IMR-90 (cell line): Measurements from ENCODE around the gene PPFIA1. TPM values are rescaled to one million over a fixed set of nuclear protein-coding genes. Genes with fewer than 3 reads are reported as not detected.

Source experiments
- ATAC-seq: fragments of 200-7000 bp; cut with Tn5 transposase; 2 replicates; pipeline ENCODE4 v1.9.1; 2020; ENCODE audit warnings: low read depth, mild to moderate bottlenecking, moderate library complexity
- BruUV-seq: library from RNA; stranded (reverse); fragments of 400-500 nt; replicated peaks from 2 replicates; lab custom pipeline; 2021; lab: Mats Ljungman, UMichigan
- CTCF ChIA-PET: fragments of 300-600 bp; formaldehyde crosslinking; extraction: SDS; loops from one replicate; lab custom pipeline; 2021; ENCODE audit warnings: antibody characterized with exemption; lab: Yijun Ruan, JAX
- POLR2A ChIA-PET: fragments of 300-600 bp; sonication (Branson Sonifier 250); formaldehyde crosslinking; loops from one replicate; lab custom pipeline; 2022; ENCODE audit warnings: antibody characterized with exemption; ENCODE audit not compliant: unreplicated experiment; lab: Charles Lee
- DNase-seq: peaks from one replicate; pipeline ENCODE4 v3.0.0; 2013
- H2AFZ ChIP-seq: replicated peaks from 2 replicates; pipeline ENCODE3; 2013; ENCODE audit warnings: low read length, mild to moderate bottlenecking; ENCODE audit not compliant: poor library complexity
- H2AK5ac ChIP-seq: 2 replicates; pipeline ENCODE4 v1.6.1; 2013; ENCODE audit warnings: low read depth, low read length, inconsistent platforms
- H2AK9ac ChIP-seq: replicated peaks from 2 replicates; pipeline ENCODE3; 2013; ENCODE audit warnings: mild to moderate bottlenecking, low read depth, low read length, moderate library complexity; ENCODE audit not compliant: poor library complexity
- H2BK120ac ChIP-seq: 2 replicates; pipeline ENCODE4 v1.6.1; 2013; ENCODE audit warnings: low read depth, low read length, inconsistent platforms
- H2BK15ac ChIP-seq: 3 replicates; pipeline ENCODE4 v1.6.1; 2013; ENCODE audit warnings: low read depth, low read length, inconsistent platforms
- H2BK20ac ChIP-seq: 2 replicates; pipeline ENCODE4 v1.6.1; 2013; ENCODE audit warnings: low read depth, mild to moderate bottlenecking, inconsistent platforms, low read length, moderate library complexity
- H2BK5ac ChIP-seq: 2 replicates; pipeline ENCODE4 v1.6.1; 2013; ENCODE audit warnings: mild to moderate bottlenecking, low read depth, low read length, inconsistent platforms; ENCODE audit not compliant: poor library complexity, severe bottlenecking
- H3K14ac ChIP-seq: replicated peaks from 2 replicates; pipeline ENCODE4 v1.6.1; 2013; ENCODE audit warnings: low read depth, low read length, inconsistent platforms
- H3K18ac ChIP-seq: 2 replicates; pipeline ENCODE4 v1.6.1; 2013; ENCODE audit warnings: low read depth, low read length, control low read depth
- H3K23ac ChIP-seq: 2 replicates; pipeline ENCODE4 v1.6.1; 2013; ENCODE audit warnings: low read depth, low read length, inconsistent platforms
- H3K27ac ChIP-seq: 2 replicates; pipeline ENCODE4 v1.5.1; 2013; ENCODE audit warnings: mild to moderate bottlenecking, control low read depth, low read length; ENCODE audit not compliant: insufficient read depth
- H3K27me3 ChIP-seq: 2 replicates; pipeline ENCODE4 v1.6.1; 2013; ENCODE audit warnings: low read length; ENCODE audit not compliant: control insufficient read depth, insufficient read depth
- H3K36me3 ChIP-seq: 2 replicates; pipeline ENCODE4 v1.6.1; 2013; ENCODE audit warnings: low read length, mixed read lengths; ENCODE audit not compliant: control insufficient read depth, insufficient read depth
- H3K4ac ChIP-seq: 2 replicates; pipeline ENCODE4 v1.6.1; 2013; ENCODE audit warnings: low read depth, low read length, inconsistent platforms
- H3K4me1 ChIP-seq: 2 replicates; pipeline ENCODE4 v1.6.1; 2013; ENCODE audit warnings: low read length, mixed read lengths; ENCODE audit not compliant: control insufficient read depth, insufficient read depth
- H3K4me2 ChIP-seq: 2 replicates; pipeline ENCODE4 v1.6.1; 2013; ENCODE audit warnings: low read depth, mild to moderate bottlenecking, control low read depth, low read length, moderate library complexity
- H3K4me3 ChIP-seq: 2 replicates; pipeline ENCODE4 v1.5.1; 2013; ENCODE audit warnings: low read depth, mild to moderate bottlenecking, control low read depth, low read length, moderate library complexity; ENCODE audit not compliant: insufficient read depth
- H3K56ac ChIP-seq: 2 replicates; pipeline ENCODE4 v1.6.1; 2013; ENCODE audit warnings: low read length, inconsistent platforms; ENCODE audit not compliant: insufficient read depth; ENCODE audit errors: extremely low read depth
- H3K79me1 ChIP-seq, 2 experiments: 2 replicates each; pipeline ENCODE4 v1.6.1; 2013; ENCODE audit warnings: low read length in 2 of 2, inconsistent platforms in 1 of 2, low read depth in 1 of 2
- H3K9ac ChIP-seq: 2 replicates; pipeline ENCODE4 v1.6.1; 2013; ENCODE audit warnings: low read depth, low read length, control low read depth
- H3K9me1 ChIP-seq: 2 replicates; pipeline ENCODE4 v1.6.1; 2013; ENCODE audit warnings: low read length, inconsistent platforms; ENCODE audit not compliant: insufficient read depth
- H3K9me3 ChIP-seq: 2 replicates; pipeline ENCODE4 v1.6.1; 2013; ENCODE audit warnings: low read length; ENCODE audit not compliant: control insufficient read depth, insufficient read depth
- H4K20me1 ChIP-seq: 2 replicates; pipeline ENCODE4 v1.6.1; 2013; ENCODE audit warnings: low read length, inconsistent platforms; ENCODE audit not compliant: insufficient read depth
- H4K5ac ChIP-seq: 2 replicates; pipeline ENCODE4 v1.6.1; 2013; ENCODE audit warnings: mild to moderate bottlenecking, low read depth, low read length, control low read depth
- H4K8ac ChIP-seq, 2 experiments: 2 replicates each; pipeline ENCODE4 v1.6.1; 2013; ENCODE audit warnings: low read depth in 2 of 2, low read length in 2 of 2, control low read depth in 1 of 2, inconsistent platforms in 1 of 2
- H4K91ac ChIP-seq: 2 replicates; pipeline ENCODE4 v1.6.1; 2013; ENCODE audit warnings: low read depth, low read length, inconsistent platforms; ENCODE audit not compliant: insufficient read depth
- BHLHE40 ChIP-seq: fragments of 150-350 bp; IDR thresholded peaks from 2 replicates; pipeline ENCODE4 v1.6.1; 2016; ENCODE audit warnings: mild to moderate bottlenecking, low read depth, low read length
- CEBPB ChIP-seq: IDR thresholded peaks from 2 replicates; pipeline ENCODE4 v1.6.1; 2012; ENCODE audit warnings: low read depth, low read length, improper control_type of control experiment
- FOS ChIP-seq: fragments of 150-350 bp; IDR thresholded peaks from 2 replicates; pipeline ENCODE4 v1.6.1; 2016; ENCODE audit warnings: low read depth, low read length
- MXI1 ChIP-seq: IDR thresholded peaks from 2 replicates; pipeline ENCODE4 v1.6.1; 2012; ENCODE audit warnings: low read depth, mild to moderate bottlenecking, low read length, moderate library complexity, borderline replicate concordance
- NFE2L2 ChIP-seq: fragments of 150-350 bp; IDR thresholded peaks from 2 replicates; pipeline ENCODE4 v1.6.1; 2016; ENCODE audit warnings: low read depth, mild to moderate bottlenecking, low read length
- POLR2A ChIP-seq: IDR thresholded peaks from 2 replicates; pipeline ENCODE4 v1.6.1; 2012; ENCODE audit warnings: mild to moderate bottlenecking, low read depth, low read length
- RAD21 ChIP-seq: IDR thresholded peaks from 2 replicates; pipeline ENCODE4 v1.6.1; 2012; ENCODE audit warnings: low read length, improper control_type of control experiment
- RFX5 ChIP-seq: IDR thresholded peaks from 2 replicates; pipeline ENCODE4 v1.8.0; 2012; ENCODE audit warnings: low read depth, mild to moderate bottlenecking, low read length, moderate library complexity
- USF2 ChIP-seq: fragments of 150-350 bp; IDR thresholded peaks from 2 replicates; pipeline ENCODE4 v1.6.1; 2017; ENCODE audit warnings: mild to moderate bottlenecking, antibody characterized with exemption, low read length, low read depth
- WGBS, 2 experiments: methylation state at CpG; one replicate each; pipeline versions ENCODE4 v1.1.5 to v1.1.7; 2013; ENCODE audit warnings: missing lambda C conversion rate in 2 of 2; ENCODE audit not compliant: insufficient read length in 1 of 2; ENCODE audit errors: extremely low coverage in 2 of 2; 5-methylcytosine and 5-hydroxymethylcytosine counted together
- dilution Hi-C: fragments of 300-500 bp; cut with HindIII; formaldehyde crosslinking; loops from one replicate; pipeline ENCODE4 v1.14.3; 2018; ENCODE audit warnings: low sequenced_read_pairs; ENCODE audit not compliant: unreplicated experiment
- in situ Hi-C: fragments of 300-500 bp; cut with MboI; formaldehyde crosslinking; loops from 3 replicates; pipeline ENCODE4 v1.14.3; 2019; ENCODE audit warnings: low sequenced_read_pairs, inconsistent platforms, mixed read lengths
- intact Hi-C: fragments of 100-400 bp; cut with micrococcal nuclease; formaldehyde crosslinking; loops from 2 replicates; pipeline ENCODE4 v1.10.0; 2022
- polyA plus RNA-seq, 3 experiments: library from polyadenylated mRNA; depleted of rRNA; stranded (reverse); fragments of >200 nt; gene quantifications; 2 replicates each; pipeline ENCODE4 v1.2.3, GENCODE V29; 2012; ENCODE audit warnings: low replicate concordance in 1 of 3
- total RNA-seq: library from RNA; depleted of rRNA; stranded (reverse); fragments of >200 nt; gene quantifications from 2 replicates; pipeline ENCODE4 v1.2.3, GENCODE V29; 2012

Gene PPFIA1
- total and polyA plus RNA-seq, 2 of the 4 experiments (the other 2 are of a cell fraction): 25.6 to 37.2 TPM

- CTCF ChIA-PET: no interaction called here
- ATAC-seq: no peak
- in situ Hi-C loops: no loop called here
Measured at GRCh38 chr11:70341881-70342429, 71.5 kb downstream of the PPFIA1 start.

More at GRCh38 chr11:70341881-70342429, 71.5 kb downstream of the PPFIA1 start:
- Histone ChIP-seq H3K27ac (no peak overlapping the region), H2BK15ac (no peak overlapping the region), H2AFZ (no peak overlapping the region), H3K36me3 (peaks cover 46% of the 10 kb centered on the region), H3K4me2 (no peak overlapping the region), H2BK5ac (no peak overlapping the region), H3K23ac (no peak overlapping the region), H3K9me1 (peaks cover 13% of the 10 kb centered on the region; the same call in 1 of the 2 replicates), H2BK120ac (no peak overlapping the region), H3K9me3 (no peaks in the 10 kb centered on the region), H3K4me3 (no peak overlapping the region), H2AK5ac (no peak overlapping the region), H3K79me1 (peaks cover 0 to 4% of the 10 kb centered on the region in 2 experiments; a peak in 2 of 4 replicates), H3K4me1 (peaks cover 2% of the 10 kb centered on the region; the same call in 1 of the 2 replicates), H2BK20ac (no peak overlapping the region), H3K27me3 (no peaks in the 10 kb centered on the region), H4K20me1 (0 out of 2 replicates have a peak, but pooled peaks cover 2% of the 10 kb centered on the region), H2AK9ac (no peak overlapping the region), H4K91ac (no peak overlapping the region), H3K9ac (no peak overlapping the region), H4K5ac (no peak overlapping the region), H3K18ac (no peak overlapping the region), H4K8ac (no peak overlapping the region), H3K14ac (no peak overlapping the region), H3K56ac (no peak overlapping the region), H3K4ac (no peak overlapping the region)
- 88% methylated on average over 10 of the region's 15 CpGs; no CpG with 5 or more reads in 1 of the 2 experiments for WGBS, 2 experiments
- BruUV-seq: no TSS peak
- POLR2A ChIA-PET: no interaction called here
- intact Hi-C loops (no loop called here), dilution Hi-C loops (no loop called here)
- TF ChIP-seq MXI1: no peak
- TF ChIP-seq BHLHE40: no peak
- no peak for TF ChIP-seq NFE2L2
- TF ChIP-seq USF2: no peak
- no peak for TF ChIP-seq RFX5
- TF ChIP-seq POLR2A: no peak
- TF ChIP-seq FOS: no peak
- no peak for TF ChIP-seq CEBPB
- no peak for TF ChIP-seq RAD21
- DNase-seq: no peak
